GDM1 (cell line): ENCODE measurements around the gene MED14.

Source experiments
- DNase-seq: peaks from one replicate; lab custom pipeline; 2025; lab: John Stamatoyannopoulos, UW

Gene MED14

DNA sequence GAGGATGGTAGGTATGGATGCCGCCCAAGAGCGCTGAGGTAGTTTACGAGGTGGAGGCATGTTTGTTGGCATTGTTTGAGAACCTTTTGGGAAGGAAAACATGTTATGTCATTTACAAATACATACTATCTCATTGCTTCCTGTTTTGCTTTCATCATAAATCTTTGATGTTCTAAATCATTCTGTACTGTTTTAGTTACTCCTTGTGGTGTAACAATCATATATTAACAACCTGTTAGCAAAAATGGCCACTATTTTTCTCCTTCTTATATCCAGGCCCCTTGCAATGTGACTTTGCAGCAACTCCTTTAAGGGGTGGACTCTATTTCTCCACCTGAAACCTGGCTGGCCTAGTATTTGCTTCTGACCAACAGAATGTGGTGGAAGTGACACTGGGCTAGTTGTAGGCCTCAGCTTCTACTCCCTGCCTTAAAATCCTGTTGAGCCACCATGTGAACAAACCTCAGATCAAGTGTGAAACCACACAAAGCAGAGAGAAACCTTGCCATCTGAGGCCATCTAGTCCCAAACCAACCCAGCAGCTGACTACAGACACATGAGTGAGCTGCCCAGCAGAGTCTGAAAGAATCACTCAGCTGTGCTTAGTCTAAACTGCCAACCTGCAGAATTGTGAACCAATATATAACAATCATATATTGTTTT, 72.1 kb downstream of the MED14 start:
- DNase-seq: no peak

GRCh38 chrX:40661489-40661888, 73.9 kb downstream of the MED14 start:
- DNase-seq: no peak

DNA sequence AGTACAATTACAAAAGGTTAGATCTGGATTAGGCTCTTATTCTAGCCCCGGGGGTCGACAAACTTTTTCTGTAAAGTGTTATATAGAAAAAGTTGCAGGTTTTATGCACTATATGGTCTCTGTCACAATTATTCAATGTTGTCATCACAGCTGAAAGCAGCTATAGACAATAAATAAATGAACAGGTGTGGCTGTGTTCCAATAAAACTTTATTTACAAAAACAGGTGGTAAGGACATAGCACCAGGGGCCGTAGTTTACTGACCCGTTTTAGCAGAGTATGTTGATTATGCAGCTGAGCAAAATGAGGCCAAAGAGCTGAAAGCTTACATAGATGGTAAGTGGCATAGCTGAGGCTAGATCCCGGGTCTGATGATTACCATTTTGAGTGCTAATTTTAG, 75.0 kb downstream of the MED14 start:
- DNase-seq: no peak

DNA sequence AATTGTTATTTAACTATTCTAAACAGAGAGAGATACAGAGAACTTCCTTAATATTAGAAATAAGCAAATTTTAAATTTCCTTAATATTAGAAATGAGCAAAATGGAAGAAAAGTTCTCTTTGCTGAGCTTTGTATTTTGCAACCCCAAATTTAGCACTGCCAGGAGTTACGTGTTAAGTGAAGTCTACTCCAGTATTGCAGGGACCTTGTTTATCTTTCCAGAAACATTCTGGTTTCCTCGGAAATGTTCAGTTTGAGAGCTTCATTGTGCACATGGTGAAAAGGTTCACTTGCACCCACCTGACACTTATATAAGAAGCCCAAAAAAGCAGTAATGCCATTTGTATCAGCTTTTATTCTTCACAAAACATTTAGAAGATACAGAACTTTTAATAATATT, 81.8 kb downstream of the MED14 start:
- no peak for DNase-seq

- no peak for DNase-seq
These were observed 82.7 kb downstream of the MED14 start for GRCh38 chrX:40652664-40653063.

DNA sequence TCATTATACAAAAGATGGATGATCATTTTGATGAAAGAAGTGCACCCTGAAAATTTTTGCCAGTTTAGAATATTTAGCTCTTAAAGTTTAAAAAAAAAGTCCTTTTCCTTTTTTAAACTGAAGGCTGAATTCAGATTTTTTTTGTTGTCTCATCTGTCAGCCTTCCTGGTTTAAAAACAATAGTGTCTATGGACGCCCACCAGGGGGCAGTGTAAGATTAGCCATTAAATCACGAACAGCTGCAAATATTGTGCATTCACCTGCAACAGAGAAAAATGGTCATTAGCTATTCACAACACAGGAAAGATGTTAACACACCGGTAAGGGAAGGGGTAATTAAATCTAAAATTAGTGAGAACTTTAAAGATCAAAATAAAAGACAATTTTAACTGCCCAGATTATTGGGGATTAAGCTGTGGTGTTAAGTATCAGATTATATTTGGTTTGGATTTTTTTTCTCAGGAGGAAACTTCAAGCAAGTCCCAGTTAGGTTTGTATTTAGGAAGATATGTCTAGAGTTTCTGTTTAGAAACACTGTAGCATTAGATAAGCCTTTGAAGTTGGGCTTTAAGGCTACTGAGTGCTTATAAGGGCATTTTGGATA, 83.6 kb downstream of the MED14 start:
- peak; percentile 6 for DNase-seq

DNA sequence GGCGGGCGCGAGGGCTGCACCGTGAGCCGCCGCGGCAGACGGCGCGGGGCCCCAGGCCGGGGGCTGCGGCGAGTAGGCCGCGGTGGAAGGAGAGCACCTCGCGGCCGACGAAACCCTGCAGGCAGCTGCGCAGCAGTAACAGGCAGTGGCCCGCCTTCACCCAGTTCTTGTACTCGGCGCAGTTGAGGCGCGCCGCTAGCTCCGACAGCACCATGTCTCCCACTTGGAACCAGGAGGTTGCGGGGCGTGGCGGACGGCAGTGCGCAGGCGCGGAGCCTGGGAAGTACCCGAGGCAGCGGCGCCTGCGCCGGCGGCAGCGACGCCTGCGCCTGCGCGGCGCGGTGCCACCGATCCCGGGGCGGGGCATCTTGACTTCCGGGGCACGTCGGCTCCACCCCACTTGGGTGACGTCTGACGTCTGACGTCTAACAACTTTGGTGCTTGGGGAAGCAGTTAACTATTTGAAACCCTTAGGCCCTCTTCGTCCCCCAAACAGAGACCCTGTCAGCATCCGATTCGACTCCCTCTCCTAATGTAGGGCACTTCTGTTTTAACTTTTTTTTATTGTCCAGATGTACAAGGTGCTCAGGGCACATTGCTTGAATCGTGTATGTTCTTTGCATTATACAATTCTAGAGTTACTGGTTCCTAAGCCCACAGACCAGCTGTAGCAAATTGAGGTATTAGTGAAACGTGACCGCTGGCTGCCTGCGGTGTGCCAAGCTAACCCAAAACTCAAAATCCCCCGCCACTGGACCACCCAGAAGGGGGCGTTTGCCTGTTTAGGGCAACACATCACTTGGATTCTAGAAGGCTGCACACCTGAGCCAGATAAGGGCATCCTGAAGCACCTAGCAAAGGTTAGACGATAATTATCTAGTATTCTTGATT, 87.8 kb downstream of the MED14 start, which contains the start of gene CXorf38:
TSS of gene CXorf38 (minus strand) at position 255 of the 891 bp plus-strand sequence. CDS start at position 214, 41 bp downstream.
- peak; percentile 94 for DNase-seq

GRCh38 chrX:40646489-40647306, 88.6 kb downstream of the MED14 start:
- DNase-seq: no peak

GRCh38 chrX:40644821-40645358, 90.5 kb downstream of the MED14 start:
- peak; percentile 47 for DNase-seq

DNA sequence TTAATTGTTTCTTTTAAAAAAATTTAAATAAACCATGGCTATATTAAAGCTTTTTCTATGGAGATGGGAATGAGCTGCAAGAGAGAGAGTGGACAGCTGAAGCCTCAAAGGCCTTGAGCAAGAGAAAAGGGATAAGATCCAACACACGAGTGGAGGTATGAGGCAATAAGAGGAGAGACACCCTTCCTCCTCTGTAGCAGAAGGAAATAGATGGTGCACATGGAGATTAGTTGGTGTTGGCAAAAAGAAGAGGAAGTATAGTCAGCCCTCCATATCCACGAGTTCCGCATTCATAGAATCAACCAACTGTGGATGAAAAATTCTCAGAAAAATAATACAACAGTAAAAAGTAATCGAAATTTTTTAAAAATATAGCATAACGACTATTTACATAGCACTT, 91.2 kb downstream of the MED14 start:
- peak; percentile 63 for DNase-seq

DNA sequence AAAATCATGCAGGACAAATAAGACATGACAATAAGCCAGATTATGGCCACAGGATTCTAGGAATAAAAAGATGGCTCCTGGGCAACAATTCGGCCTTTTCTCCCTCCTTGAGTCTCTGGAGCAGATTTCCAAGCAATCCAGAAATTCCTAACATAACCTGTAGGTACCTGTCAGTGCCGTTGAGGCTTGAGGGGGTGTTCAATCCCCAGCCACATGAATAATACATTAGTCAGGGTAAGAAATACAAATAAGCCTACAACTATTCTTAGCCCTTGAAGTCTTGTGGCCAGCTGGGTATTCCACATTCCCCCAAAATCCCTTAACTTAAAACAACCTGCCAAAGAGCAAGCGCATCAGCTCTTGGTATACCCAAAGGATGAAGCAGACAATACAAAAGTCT, 97.7 kb downstream of the MED14 start:
- DNase-seq: no peak

GRCh38 chrX:40632199-40632598, 103.1 kb downstream of the MED14 start:
- DNase-seq: no peak

DNA sequence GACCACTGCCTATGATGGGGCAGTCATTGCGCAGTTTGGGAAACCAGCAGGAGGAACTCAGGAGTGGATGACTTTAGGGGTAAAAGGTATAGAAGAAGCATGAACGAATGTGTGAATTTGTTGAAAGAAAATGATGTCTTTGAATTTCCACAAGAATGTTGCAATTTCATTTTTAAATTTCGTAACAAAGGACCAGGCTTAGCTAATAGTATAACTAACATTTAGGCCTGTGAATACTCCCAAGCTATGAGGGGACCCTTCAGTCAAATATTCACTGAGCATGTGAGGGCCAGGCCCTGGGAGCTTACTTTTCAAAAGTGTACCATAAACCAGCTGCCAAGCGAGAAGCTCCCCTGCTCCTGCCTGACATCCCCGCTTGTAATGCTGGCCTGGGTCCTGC, 106.8 kb downstream of the MED14 start:
- no peak for DNase-seq

GRCh38 chrX:40625294-40625693, 110.0 kb downstream of the MED14 start:
- DNase-seq: no peak

DNA sequence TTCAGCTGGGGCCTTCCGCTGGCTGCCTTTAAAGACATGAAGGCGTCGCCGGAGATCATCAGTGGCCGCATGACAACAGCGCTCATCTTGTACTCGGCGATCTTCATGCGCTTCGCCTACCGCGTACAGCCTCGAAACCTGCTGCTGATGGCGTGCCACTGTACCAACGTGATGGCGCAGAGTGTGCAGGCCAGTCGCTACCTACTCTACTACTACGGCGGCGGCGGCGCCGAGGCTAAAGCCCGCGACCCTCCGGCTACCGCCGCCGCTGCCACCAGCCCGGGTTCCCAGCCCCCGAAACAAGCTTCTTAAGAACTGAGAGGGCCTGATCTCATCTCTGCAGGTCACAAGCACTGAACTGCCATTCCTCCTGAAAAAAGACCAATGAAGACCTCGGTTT, 111.7 kb downstream of the MED14 start:
- no peak for DNase-seq

DNA sequence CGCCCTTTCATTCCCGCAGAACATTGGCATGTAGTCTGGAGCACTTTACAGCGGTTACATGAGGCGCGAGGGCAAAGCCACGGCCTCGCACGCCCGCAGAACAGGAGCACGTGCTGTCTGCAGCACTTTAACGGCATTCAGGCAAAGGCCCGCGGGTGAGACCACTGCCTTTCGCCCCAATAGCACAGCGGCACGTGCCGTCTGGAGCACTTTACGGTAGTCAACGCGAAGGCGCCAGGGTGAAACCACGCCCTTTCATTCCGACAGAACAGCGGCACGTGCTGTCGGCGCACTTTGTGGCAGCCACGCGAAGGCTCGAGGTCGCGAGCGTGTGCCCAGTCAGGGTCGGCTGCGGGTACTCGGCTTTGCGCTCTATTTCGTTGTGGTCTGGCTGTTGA, 112.2 kb downstream of the MED14 start, which contains the start of gene MPC1L:
TSS of gene MPC1L (plus strand) at position 290 of the 398 bp plus-strand sequence. CDS start 138 bp downstream, outside the sequence.
- DNase-seq: no peak

GRCh38 chrX:40622479-40623138, 112.7 kb downstream of the MED14 start:
- DNase-seq: no peak

DNA sequence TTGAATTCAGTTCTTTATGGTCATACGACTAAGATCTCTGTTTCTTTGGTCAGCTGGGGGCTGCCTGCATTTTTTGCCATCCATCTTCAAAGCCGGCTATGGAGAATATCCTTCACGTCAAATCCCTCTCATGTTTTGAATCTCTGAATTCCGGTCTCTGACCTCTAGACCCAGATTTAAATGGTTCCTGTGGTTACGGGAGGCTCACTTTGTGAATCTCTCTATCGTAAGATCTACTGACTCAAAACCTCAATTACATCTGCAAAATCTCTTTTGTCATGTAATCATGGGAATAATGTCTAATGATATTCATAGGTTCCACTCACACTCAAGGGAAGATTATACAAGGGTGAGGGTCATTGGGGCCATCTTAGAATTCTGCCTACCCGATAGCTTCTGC, 117.8 kb downstream of the MED14 start:
- no peak for DNase-seq

DNA sequence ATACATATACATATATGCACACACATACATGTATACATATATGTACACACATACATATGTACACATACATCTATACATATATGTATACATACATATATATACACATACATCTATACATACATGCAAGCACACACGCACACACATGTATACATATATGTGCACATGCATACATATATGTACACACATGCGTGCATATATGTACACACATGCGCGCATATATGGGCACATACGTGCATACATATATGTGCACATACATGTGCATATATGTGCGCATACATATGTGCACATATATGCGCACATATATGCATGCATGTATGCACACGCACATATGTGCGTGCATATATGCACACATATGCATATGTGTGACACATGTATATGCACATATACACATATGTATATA, 119.4 kb downstream of the MED14 start:
- no peak for DNase-seq

DNA sequence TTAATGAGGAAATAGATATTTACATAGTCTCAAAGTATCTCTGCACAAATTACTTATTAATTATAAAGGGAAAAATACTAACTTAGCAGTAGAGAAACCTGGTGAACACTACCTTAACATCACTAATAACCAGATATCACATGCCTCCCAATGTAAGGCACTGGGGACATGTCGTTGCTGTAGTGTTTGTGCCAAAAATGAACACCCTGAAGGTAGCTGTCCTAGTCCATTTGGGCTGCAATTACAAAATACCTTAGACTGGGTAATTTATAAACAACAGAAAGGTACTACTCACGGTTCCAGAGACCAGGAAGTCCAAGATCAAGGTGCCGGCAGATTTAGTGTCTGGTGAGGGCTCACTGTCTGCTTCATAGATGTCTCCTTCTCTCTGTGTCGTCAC, 122.8 kb downstream of the MED14 start:
- no peak for DNase-seq

GRCh38 chrX:40607381-40607780, 128.0 kb downstream of the MED14 start:
- DNase-seq: no peak
